SU-DHL-6 (cell line): ENCODE measurements around the gene FMN1.

Experiments used
- EZH2phosphoT487 ChIP-seq: fragments of 200-600 bp; sonication (generic), shearing (Covaris generic); conservative IDR thresholded peaks from 2 replicates; pipeline ENCODE4 v1.6.1; 2018; ENCODE audit warnings: mild to moderate bottlenecking, antibody characterized with exemption, low read length, moderate library complexity, mixed read lengths
- TF ChIP-seq, protein P1 (sequence below): fragments of 200-600 bp; sonication (generic); IDR thresholded peaks from one replicate; pipeline ENCODE4 v1.5.1; 2017; ENCODE audit warnings: antibody characterized with exemption, mild to moderate bottlenecking, low read length, moderate library complexity; ENCODE audit not compliant: insufficient read depth, poor library complexity, severe bottlenecking

- TF ChIP-seq, protein P1, sequence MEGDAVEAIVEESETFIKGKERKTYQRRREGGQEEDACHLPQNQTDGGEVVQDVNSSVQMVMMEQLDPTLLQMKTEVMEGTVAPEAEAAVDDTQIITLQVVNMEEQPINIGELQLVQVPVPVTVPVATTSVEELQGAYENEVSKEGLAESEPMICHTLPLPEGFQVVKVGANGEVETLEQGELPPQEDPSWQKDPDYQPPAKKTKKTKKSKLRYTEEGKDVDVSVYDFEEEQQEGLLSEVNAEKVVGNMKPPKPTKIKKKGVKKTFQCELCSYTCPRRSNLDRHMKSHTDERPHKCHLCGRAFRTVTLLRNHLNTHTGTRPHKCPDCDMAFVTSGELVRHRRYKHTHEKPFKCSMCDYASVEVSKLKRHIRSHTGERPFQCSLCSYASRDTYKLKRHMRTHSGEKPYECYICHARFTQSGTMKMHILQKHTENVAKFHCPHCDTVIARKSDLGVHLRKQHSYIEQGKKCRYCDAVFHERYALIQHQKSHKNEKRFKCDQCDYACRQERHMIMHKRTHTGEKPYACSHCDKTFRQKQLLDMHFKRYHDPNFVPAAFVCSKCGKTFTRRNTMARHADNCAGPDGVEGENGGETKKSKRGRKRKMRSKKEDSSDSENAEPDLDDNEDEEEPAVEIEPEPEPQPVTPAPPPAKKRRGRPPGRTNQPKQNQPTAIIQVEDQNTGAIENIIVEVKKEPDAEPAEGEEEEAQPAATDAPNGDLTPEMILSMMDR, result no peak
- no peak for TF ChIP-seq EZH2phosphoT487
These were observed 149.9 kb downstream of the FMN1 start for GRCh38 chr15:33044598-33044997.
